ENCODE data around the gene EBPL.
"Not testable (repeated sequence)": the region's sequence is repeated elsewhere in the genome, so short reads cannot be mapped to it uniquely, and the experiment has no call there.

Gene EBPL

GRCh38 chr13:49690995-49691784 is at the start of gene EBPL:
Gene EBPL, minus strand, starts transcription at chr13:49691486. Its CDS starts 62 bp downstream, at chr13:49691424.
- peak; percentile 87 for DNase-seq (ENCODE audit: low spot score)

- DNase-seq (ENCODE audit: low spot score), result no peak
These were observed 49.6 kb upstream of the EBPL start for GRCh38 chr13:49740870-49741269.

DNA sequence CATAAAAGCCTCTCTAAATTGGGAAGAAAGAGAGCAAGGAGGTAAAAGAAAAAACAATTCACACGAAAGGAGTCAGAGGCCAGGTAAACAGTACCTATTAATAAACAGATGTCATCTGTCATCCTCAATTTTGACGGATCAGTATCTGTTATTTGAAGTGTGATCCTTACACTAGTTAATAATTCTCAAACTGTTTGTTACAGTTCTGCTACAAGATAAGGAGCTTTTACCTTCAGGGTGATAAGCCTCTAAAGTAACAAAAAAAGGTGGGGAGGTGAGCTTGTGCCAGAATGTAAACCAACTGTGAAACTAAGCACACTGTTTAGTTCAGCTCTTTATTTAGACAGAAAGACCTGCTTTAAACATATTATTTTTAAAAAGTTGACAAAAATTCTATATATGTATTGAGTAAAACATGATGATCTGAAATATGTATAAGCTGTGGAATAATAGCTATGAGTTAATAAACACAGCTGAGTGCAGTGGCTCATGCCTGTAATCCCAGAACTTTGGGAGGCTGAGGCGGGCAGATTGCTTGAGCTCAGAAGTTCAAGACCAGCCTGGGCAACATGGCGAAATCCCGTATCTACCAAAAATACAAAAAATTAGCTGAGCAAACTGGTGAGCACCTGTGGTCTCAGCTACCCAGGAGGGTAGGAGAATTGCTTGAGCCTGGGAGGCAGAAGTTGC is 48.4 kb upstream of the EBPL start:
- DNase-seq (ENCODE audit: low spot score), result no peak

GRCh38 chr13:49733181-49733951 is 42.1 kb upstream of the EBPL start:
- DNase-seq (ENCODE audit: low spot score), result no peak

- DNase-seq (ENCODE audit: low spot score), result no peak
These were observed 40.5 kb upstream of the EBPL start for GRCh38 chr13:49731766-49732165.

DNA sequence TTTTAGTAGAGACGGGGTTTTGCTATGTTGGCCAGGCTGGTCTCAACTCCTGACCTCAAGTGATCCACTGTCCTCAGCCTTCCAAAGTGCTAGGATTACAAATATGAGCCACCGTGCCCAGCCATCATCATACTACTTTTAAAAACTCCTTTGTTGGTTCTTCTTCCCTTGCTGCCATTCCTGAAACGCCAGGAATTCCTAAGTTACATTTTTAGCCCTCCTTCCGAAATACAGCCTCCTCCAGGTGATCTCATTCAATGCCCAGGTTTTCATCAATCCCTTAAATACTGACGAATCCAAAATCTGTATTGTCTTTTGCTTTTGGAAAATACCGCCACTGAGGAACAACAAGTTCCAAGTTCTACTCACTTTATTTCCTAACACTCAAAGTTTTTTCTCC is 25.3 kb upstream of the EBPL start:
- DNase-seq (ENCODE audit: low spot score), result no peak

- DNase-seq (ENCODE audit: low spot score), result no peak
These were observed 23.5 kb upstream of the EBPL start for GRCh38 chr13:49714757-49715156.

DNA sequence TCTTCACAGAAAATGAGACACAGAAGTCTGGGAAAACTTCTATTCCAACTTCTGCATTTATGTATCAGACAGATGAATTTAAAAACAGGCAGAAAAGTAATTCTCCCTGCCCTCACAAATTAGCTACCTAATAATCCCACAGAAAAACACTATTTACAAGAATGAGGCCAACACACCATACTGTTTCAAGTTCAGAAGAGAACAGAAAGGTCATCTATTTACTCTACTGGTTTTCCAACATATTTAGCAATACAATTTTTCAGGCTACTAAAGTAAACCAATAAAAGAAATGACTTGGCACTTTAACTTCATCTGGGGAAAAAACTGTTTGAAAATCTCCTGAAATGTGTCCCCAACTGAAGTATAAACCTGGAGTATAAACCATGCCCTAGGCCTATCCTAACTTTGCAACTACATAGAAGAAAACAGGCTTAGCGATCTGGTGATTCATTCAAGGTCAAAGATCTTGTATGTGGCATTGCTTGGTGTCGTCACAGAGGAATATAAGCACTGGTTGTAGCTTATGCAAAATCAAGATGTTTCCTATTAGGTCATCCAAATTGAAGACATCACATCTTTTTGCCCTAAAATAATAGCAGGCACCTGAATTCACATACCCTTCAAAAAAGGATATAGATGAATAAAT is 20.1 kb upstream of the EBPL start:
- DNase-seq (ENCODE audit: low spot score), result no peak

GRCh38 chr13:49704264-49704663 is 13.0 kb upstream of the EBPL start:
- DNase-seq (ENCODE audit: low spot score), result not testable (repeated sequence)

- DNase-seq (ENCODE audit: low spot score), result no peak
These were observed 10.2 kb upstream of the EBPL start for GRCh38 chr13:49701491-49701890.

DNA sequence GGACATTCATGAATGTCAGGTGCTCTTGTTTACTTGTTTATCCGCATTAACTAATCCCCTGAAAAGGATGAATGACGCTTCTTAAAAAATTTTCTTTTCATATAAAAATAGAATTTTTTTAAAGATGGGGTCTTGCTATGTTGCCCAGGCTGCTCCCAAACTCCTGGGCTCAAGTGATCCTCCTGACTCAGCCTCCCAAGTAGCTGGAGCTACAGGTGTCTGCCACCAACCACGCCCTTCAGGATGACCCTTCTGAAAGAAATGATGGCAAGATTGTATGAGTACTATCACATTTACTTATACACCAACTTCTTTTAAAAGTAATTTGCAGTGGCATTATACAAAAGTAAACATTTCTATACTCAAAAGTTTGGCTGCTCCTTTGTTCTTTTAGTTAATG is 6.2 kb upstream of the EBPL start:
- no peak for DNase-seq (ENCODE audit: low spot score)

DNA sequence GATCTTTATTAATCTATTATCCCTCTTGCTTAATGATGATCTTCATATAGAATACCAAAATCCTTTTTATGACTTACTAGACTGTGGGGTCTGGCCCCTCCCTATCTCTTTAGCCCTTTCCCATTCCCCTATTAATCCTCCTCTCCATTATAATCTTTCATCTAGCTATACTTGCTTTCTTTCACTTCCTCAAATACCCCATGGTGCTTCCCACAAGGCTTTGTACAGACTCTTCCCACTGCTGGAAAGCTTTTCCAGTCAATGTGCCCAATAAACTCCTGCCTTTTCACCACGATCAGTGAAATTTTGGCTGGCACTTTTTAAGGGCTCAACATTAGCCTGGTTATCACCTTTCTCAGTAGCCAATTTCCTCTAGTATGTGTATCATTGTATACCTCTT is 3.2 kb upstream of the EBPL start:
- no peak for DNase-seq (ENCODE audit: low spot score)

DNA sequence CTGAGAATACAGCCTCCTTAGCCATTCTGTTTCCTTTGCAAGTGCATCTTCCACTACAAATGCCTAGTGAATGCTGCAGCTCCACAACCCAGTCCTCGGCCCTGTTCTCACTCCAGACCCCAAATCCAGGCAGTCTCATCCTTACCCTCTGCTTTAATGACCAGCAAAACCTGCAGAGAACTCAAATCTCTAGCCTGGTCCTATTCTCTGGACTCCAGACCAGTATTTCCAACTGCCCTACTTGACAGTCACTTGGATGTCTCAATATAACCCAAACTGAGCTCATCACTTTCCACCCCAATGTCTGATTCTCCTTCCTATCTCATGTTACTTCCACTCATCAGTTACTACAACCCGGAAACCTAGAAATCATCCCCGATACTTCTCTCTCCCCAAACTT is 2.6 kb upstream of the EBPL start:
- DNase-seq (ENCODE audit: low spot score), result no peak

GRCh38 chr13:49693191-49693733 is 2.0 kb upstream of the EBPL start:
- DNase-seq (ENCODE audit: low spot score), result no peak

DNA sequence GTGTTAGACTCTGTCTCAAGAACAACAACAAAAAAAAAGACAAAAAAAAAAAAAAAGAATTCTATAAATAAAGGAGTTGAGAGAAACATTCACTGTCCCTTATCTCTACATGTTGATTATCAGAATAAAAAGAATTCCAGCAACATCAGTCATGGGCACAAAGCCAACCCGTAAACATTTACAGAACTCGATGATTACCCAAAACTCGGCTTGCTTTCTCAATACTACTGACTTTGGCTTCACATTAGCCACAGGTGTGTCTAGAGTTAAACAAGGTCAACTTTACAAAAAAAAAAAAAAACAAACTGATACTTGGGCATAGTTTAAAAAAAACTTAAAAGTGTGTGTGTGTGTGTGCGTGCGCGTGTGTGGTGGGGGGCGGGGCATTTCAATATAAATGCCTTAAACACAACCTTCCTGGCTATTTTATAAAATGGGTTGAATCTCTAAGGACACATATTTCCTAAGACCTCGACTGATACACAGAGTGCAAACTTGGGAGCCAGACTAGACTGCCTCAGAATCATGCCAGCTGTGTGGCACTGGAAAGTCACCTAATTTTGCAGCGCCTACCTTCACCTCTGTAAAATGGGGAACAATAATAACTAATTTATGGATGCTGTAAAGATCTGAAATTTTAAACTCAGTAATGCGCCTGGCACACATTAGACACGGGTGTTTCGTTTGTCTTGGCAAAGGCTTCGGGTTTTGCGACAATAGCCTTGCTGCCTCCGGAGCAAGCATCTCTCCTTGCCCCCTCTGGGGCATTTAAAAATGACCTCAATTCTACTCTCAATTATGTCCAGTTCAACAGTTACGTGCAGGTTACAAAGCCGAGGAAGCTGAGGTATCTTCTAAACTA is 922 bp downstream of the EBPL start:
- DNase-seq (ENCODE audit: low spot score), result no peak

DNA sequence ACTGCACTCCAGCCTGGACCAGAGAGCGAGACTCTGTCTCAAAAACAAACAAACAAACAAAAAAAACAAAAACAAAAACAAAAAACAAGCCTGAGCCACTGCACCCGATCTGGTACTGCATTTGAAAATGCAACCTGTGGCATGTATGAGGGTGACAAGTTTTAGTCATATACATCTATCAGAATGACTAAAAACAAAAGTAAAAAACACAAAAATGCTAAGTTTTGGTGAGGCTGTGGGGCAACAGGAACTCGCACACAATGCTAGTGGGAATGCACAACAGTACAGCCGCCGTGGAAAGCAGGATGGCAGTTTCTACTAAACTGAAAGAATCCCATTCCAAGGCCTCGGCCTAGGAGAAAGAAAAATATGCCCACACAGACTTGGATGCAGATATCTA is 7.8 kb downstream of the EBPL start:
- no peak for DNase-seq (ENCODE audit: low spot score)

DNA sequence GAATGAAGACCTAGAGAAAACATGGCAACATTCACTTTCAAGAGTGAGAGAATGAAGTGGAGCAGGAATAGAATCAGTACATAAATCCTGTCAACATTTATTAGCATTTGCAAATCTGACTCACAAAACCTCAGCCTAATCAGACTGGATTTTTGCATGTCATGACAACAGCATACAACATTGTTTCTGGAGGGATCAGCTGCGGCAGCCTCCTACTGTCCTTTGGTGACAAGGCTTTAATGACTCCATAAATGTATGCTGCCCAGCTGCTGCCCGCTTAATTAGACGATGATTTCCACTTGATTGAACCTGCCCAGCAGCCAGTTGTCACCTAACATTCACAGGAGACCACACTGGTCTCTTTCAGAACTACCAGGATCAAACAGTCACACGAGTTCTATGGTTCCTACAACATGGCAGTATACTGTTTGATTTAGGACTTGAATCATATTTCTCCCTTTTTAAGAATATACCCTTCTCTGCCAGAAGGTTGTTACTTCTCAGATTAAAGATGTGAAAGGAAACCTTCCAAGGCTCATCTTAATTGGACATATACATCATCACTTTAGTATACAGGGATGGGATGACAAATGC is 9.3 kb downstream of the EBPL start:
- DNase-seq (ENCODE audit: low spot score), result no peak

DNA sequence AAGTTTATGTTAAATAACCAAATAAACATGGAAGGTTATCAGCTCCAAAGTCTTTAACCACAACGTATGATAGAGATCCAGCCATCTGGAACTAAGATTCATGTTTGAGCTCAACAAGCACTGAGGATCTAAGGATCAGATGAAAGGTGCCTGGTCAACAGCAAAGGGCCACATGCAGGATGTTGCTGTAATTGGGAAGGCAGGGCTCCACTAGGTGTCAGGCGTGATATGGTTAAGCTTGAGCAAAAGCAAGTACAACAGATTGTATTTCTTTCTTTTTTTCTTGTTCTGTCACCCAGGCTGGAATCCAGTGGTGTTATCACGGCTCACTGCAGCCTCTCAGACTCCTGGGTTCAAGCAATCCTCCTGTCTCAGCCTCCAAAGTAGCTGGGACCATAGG is 12.0 kb downstream of the EBPL start:
- peak; percentile 9 for DNase-seq (ENCODE audit: low spot score)

GRCh38 chr13:49678191-49678914 is 12.9 kb downstream of the EBPL start:
- no peak for DNase-seq (ENCODE audit: low spot score)
